ENCODE data around the gene ZDHHC7. TPM values are rescaled to one million over a fixed set of nuclear protein-coding genes. Genes with fewer than 3 reads are reported as not detected.

ZDHHC7 gene
- total and polyA plus RNA-seq, 9 of the 15 experiments (the other 6 are each of a cell fraction or from before 2014, with no cell fraction given), result 1.7 to 49.7 (median 37.4) TPM

DNA sequence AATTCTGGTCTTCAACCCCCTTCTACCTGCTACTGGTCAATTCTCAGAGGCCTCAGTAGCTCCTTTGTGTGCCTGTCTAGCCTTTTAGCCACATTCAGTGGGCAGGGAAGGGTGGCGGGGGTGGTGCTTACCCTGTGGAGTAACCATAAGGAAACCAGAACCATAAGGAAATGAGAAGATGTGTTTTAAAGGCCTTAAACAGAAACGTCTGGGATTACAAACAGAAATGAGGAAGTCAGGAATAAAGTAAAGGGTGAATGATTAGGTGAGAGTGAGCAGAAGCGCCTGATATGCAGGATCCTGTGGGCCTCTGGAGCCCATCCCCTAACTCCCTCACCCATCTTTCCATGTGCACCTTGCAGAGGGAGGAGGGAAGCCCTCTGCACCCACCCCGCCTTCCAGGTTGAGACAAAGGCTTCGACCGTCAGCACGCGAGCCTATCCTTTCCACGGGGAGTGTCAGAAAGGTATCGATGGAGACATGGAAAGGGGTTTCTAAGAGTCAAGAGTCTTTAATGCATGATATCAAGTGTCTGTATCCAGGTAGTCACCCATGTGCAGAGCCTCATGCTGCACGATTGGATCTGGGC lies 36.6 kb upstream of the ZDHHC7 start (continued):
- TF ChIP-seq, protein P1, sequence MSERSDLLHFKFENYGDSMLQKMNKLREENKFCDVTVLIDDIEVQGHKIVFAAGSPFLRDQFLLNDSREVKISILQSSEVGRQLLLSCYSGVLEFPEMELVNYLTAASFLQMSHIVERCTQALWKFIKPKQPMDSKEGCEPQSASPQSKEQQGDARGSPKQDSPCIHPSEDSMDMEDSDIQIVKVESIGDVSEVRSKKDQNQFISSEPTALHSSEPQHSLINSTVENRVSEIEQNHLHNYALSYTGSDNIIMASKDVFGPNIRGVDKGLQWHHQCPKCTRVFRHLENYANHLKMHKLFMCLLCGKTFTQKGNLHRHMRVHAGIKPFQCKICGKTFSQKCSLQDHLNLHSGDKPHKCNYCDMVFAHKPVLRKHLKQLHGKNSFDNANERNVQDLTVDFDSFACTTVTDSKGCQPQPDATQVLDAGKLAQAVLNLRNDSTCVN (CRISPR knock-in tag; IDR thresholded peaks at IDR 0.05), result 0 out of 2 replicates have a peak, but pooled peaks have one; percentile 33
- no peak for TF ChIP-seq ZFP36 (IDR thresholded peaks at IDR 0.05; ENCODE audit: low read depth, low read length, partially characterized antibody)
- no peak for TF ChIP-seq MIER1 (IDR thresholded peaks at IDR 0.05; ENCODE audit: low read depth)
- TF ChIP-seq HNRNPK (IDR thresholded peaks at IDR 0.05; ENCODE audit: low read depth, low read length, poor library complexity, severe bottlenecking), result no peak
- TF ChIP-seq, protein P2, sequence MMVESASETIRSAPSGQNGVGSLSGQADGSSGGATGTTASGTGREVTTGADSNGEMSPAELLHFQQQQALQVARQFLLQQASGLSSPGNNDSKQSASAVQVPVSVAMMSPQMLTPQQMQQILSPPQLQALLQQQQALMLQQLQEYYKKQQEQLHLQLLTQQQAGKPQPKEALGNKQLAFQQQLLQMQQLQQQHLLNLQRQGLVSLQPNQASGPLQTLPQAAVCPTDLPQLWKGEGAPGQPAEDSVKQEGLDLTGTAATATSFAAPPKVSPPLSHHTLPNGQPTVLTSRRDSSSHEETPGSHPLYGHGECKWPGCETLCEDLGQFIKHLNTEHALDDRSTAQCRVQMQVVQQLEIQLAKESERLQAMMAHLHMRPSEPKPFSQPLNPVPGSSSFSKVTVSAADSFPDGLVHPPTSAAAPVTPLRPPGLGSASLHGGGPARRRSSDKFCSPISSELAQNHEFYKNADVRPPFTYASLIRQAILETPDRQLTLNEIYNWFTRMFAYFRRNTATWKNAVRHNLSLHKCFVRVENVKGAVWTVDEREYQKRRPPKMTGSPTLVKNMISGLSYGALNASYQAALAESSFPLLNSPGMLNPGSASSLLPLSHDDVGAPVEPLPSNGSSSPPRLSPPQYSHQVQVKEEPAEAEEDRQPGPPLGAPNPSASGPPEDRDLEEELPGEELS (CRISPR knock-in tag; IDR thresholded peaks at IDR 0.05; ENCODE audit: borderline replicate concordance), result no peak
- TF ChIP-seq RCOR1 (IDR thresholded peaks at IDR 0.05; ENCODE audit: borderline replicate concordance in 1 of 2, low read depth in 2 of 2, low read length in 2 of 2), result 0 out of 4 replicates have a peak, but pooled peaks of 1 of the 2 experiments have one; percentile 17
- 0 out of 2 replicates have a peak, but pooled peaks have one; percentile 56 for TF ChIP-seq ZNF41 (CRISPR knock-in tag; conservative IDR thresholded peaks at IDR 0.05)
- TF ChIP-seq, protein P3, sequence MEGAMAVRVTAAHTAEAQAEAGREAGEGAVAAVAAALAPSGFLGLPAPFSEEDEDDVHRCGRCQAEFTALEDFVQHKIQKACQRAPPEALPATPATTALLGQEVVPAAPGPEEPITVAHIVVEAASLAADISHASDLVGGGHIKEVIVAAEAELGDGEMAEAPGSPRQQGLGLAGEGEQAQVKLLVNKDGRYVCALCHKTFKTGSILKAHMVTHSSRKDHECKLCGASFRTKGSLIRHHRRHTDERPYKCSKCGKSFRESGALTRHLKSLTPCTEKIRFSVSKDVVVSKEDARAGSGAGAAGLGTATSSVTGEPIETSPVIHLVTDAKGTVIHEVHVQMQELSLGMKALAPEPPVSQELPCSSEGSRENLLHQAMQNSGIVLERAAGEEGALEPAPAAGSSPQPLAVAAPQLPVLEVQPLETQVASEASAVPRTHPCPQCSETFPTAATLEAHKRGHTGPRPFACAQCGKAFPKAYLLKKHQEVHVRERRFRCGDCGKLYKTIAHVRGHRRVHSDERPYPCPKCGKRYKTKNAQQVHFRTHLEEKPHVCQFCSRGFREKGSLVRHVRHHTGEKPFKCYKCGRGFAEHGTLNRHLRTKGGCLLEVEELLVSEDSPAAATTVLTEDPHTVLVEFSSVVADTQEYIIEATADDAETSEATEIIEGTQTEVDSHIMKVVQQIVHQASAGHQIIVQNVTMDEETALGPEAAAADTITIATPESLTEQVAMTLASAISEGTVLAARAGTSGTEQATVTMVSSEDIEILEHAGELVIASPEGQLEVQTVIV (CRISPR knock-in tag; IDR thresholded peaks at IDR 0.05; ENCODE audit: borderline replicate concordance), result peak; percentile 9; the same call in 1 of the 2 replicates
- TF ChIP-seq, protein P4, sequence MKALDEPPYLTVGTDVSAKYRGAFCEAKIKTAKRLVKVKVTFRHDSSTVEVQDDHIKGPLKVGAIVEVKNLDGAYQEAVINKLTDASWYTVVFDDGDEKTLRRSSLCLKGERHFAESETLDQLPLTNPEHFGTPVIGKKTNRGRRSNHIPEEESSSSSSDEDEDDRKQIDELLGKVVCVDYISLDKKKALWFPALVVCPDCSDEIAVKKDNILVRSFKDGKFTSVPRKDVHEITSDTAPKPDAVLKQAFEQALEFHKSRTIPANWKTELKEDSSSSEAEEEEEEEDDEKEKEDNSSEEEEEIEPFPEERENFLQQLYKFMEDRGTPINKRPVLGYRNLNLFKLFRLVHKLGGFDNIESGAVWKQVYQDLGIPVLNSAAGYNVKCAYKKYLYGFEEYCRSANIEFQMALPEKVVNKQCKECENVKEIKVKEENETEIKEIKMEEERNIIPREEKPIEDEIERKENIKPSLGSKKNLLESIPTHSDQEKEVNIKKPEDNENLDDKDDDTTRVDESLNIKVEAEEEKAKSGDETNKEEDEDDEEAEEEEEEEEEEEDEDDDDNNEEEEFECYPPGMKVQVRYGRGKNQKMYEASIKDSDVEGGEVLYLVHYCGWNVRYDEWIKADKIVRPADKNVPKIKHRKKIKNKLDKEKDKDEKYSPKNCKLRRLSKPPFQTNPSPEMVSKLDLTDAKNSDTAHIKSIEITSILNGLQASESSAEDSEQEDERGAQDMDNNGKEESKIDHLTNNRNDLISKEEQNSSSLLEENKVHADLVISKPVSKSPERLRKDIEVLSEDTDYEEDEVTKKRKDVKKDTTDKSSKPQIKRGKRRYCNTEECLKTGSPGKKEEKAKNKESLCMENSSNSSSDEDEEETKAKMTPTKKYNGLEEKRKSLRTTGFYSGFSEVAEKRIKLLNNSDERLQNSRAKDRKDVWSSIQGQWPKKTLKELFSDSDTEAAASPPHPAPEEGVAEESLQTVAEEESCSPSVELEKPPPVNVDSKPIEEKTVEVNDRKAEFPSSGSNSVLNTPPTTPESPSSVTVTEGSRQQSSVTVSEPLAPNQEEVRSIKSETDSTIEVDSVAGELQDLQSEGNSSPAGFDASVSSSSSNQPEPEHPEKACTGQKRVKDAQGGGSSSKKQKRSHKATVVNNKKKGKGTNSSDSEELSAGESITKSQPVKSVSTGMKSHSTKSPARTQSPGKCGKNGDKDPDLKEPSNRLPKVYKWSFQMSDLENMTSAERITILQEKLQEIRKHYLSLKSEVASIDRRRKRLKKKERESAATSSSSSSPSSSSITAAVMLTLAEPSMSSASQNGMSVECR (CRISPR knock-in tag; IDR thresholded peaks at IDR 0.05), result 0 out of 2 replicates have a peak, but pooled peaks have one; percentile 15
- TF ChIP-seq SPI1 (IDR thresholded peaks at IDR 0.05; ENCODE audit: borderline replicate concordance, low read depth, low read length), result peak; percentile 99
- TF ChIP-seq PHTF2 (CRISPR knock-in tag; IDR thresholded peaks at IDR 0.05), result no peak
- peak; percentile 73 for TF ChIP-seq ELF4 (CRISPR knock-in tag; IDR thresholded peaks at IDR 0.05)
- TF ChIP-seq MBD2 (IDR thresholded peaks at IDR 0.05; ENCODE audit: borderline replicate concordance, low read depth), result 0 out of 2 replicates have a peak, but pooled peaks have one; percentile 25
- TF ChIP-seq E2F3 (CRISPR knock-in tag; IDR thresholded peaks at IDR 0.05), result 0 out of 2 replicates have a peak, but pooled peaks have one; percentile 18
- no peak for TF ChIP-seq ZC3H8 (IDR thresholded peaks at IDR 0.05)

Data from K562 (cell line).